GM12878 (cell line): Measurements from ENCODE around the gene GHDC. TPM values are rescaled to one million over a fixed set of nuclear protein-coding genes. Genes with fewer than 3 reads are reported as not detected.

Experiments
- BCL11A ChIP-seq: IDR thresholded peaks from 2 replicates; pipeline ENCODE4 v1.6.1; 2011; ENCODE audit warnings: low read depth, low read length
- BRCA1 ChIP-seq: IDR thresholded peaks from 2 replicates; pipeline ENCODE4 v1.6.1; 2011; ENCODE audit warnings: low read depth, low read length, improper control_type of control experiment
- E2F8 ChIP-seq: fragments of 450-650 bp; IDR thresholded peaks from 2 replicates; pipeline ENCODE4 v1.6.1; 2018; ENCODE audit warnings: mild to moderate bottlenecking, low read depth, moderate library complexity; ENCODE audit not compliant: partially characterized antibody
- EZH2 ChIP-seq: IDR thresholded peaks from 2 replicates; pipeline ENCODE4 v1.6.1; 2012; ENCODE audit warnings: low read depth, mild to moderate bottlenecking, control low read depth, inconsistent platforms, low read length, borderline replicate concordance; ENCODE audit not compliant: control insufficient read depth
- IRF3 ChIP-seq: fragments of 450-650 bp; IDR thresholded peaks from 2 replicates; pipeline ENCODE4 v1.6.1; 2014; ENCODE audit warnings: mild to moderate bottlenecking
- NFIC ChIP-seq: IDR thresholded peaks from 2 replicates; pipeline ENCODE4 v1.6.1; 2012; ENCODE audit warnings: low read depth, mild to moderate bottlenecking, inconsistent platforms, low read length, moderate library complexity
- NR2C2 ChIP-seq: IDR thresholded peaks from 2 replicates; pipeline ENCODE4 v1.6.1; 2011; ENCODE audit warnings: borderline replicate concordance, low read depth; ENCODE audit not compliant: control insufficient read depth, insufficient read length
- SMAD1 ChIP-seq: fragments of 450-650 bp; IDR thresholded peaks from 2 replicates; pipeline ENCODE4 v1.6.1; 2018; ENCODE audit warnings: mild to moderate bottlenecking, low read depth; ENCODE audit not compliant: partially characterized antibody
- SMAD5 ChIP-seq: IDR thresholded peaks from 2 replicates; pipeline ENCODE4 v1.6.1; 2016; ENCODE audit warnings: antibody characterized with exemption, low read depth
- TAF1 ChIP-seq: IDR thresholded peaks from 2 replicates; pipeline ENCODE4 v1.6.1; 2011; ENCODE audit warnings: mild to moderate bottlenecking, low read depth, low read length, borderline replicate concordance
- polyA plus RNA-seq, 11 experiments: library from polyadenylated mRNA; depleted of rRNA in 4 of 11; unstranded in 6 of 11; stranded (reverse) in 5 of 11; fragments of >200 nt; fragmentation: Nextera tagmentation in 4 of 11; fragmentation: Illumina TruSeq in 1 of 11; extraction: Ambion mirVana in 4 of 11; extraction: Trizol in 1 of 11; gene quantifications; 1 replicate in 1 of 11; 2 replicates in 10 of 11; pipeline versions ENCODE4 v1.2.1 to v1.2.3, GENCODE V29; 2011 to 2016; ENCODE audit warnings: inconsistent platforms in 2 of 11, missing spikeins in 2 of 11, low read depth in 1 of 11
- total RNA-seq, 4 experiments: library from RNA; depleted of rRNA in 3 of 4; stranded (reverse); fragments of >200 nt in 3 of 4; fragmentation: Illumina TruSeq in 1 of 4; extraction: Trizol in 1 of 4; gene quantifications; 2 replicates each; pipeline versions ENCODE4 v1.2.1 to v1.2.3, GENCODE V29; 2013 to 2021

GHDC gene
- total and polyA plus RNA-seq, 10 of the 15 experiments (the other 5 are each of a cell fraction or from before 2014, with no cell fraction given), result 0.72 to 20.6 (median 12.9) TPM

GRCh38 chr17:42193969-42194899 lies at the start of gene GHDC (continued):
- TF ChIP-seq IRF3 (no peak), NR2C2 (no peak), NFIC (no peak), SMAD5 (no peak), EZH2 (no peak), E2F8 (peak; percentile 55), TAF1 (no peak), BRCA1 (no peak), BCL11A (no peak), SMAD1 (no peak)
